B cell (primary cell): ENCODE data around the gene CTIF.

ENCODE experiments used
- CTCF ChIP-seq: fragments of 200-600 bp; IDR thresholded peaks from one replicate; pipeline ENCODE4 v1.8.0; 2022; ENCODE audit warnings: antibody characterized with exemption, mild to moderate bottlenecking
- EZH2 ChIP-seq: IDR thresholded peaks from 2 replicates; pipeline ENCODE4 v1.6.1; 2012; ENCODE audit warnings: borderline replicate concordance, low read depth, mild to moderate bottlenecking, moderate library complexity, low read length; ENCODE audit not compliant: insufficient read depth, poor library complexity, severe bottlenecking

DNA sequence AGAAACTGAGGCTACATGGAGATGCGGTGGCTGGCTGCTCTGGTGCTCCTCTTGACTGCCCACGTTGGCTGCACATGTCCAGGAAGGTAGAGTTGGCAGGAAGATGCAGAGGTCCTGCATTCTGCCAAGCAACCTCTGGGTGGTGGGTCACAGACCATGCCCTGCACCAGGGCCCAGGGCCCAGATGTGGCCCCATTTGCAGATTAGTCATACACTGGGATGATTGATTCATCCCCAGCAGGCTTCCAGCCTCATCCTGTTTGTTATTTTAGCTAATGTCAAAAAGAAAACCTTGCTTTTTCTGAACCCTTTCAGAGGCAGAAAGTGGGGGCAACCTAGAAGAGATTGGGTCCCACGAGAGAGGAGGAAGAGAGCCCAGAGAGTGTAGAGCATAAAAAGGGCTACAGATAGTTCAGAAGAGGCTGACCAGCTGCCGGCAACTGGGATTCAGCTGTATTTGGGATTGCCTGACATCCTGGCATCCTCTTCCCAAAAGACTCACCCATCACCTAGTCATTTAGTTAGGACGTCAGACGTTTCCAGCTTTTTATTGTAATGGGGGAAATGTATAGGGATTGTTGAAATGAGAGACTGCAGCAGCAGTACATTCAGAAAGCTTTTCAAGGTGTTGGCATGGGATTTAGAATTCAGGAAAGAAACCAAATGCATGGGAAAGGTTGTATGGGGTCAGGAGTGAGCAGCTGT is 101.9 kb downstream of the CTIF start:
- TF ChIP-seq CTCF: no peak
- no peak for TF ChIP-seq EZH2
